AG09309 (cell line): ENCODE data around the gene PLOD1.
"Not testable (repeated sequence)": the region's sequence is repeated elsewhere in the genome, so short reads cannot be mapped to it uniquely, and the experiment has no call there.

Experiments
- DNase-seq: peaks from one replicate; pipeline ENCODE4 v3.0.0-alpha.2; 2010; ENCODE audit warnings: low read depth
- H3K4me3 ChIP-seq: 2 replicates; pipeline ENCODE4 v1.5.1; 2011; ENCODE audit warnings: mild to moderate bottlenecking, low read depth, low read length, moderate library complexity; ENCODE audit not compliant: control insufficient read depth
- TF ChIP-seq, protein P1 (sequence below): IDR thresholded peaks from 2 replicates; pipeline ENCODE4 v1.5.1; 2011; ENCODE audit warnings: mild to moderate bottlenecking, low read depth, low read length, inconsistent platforms; ENCODE audit not compliant: insufficient read depth, control insufficient read depth; ENCODE audit errors: missing control alignments

PLOD1 gene

DNA sequence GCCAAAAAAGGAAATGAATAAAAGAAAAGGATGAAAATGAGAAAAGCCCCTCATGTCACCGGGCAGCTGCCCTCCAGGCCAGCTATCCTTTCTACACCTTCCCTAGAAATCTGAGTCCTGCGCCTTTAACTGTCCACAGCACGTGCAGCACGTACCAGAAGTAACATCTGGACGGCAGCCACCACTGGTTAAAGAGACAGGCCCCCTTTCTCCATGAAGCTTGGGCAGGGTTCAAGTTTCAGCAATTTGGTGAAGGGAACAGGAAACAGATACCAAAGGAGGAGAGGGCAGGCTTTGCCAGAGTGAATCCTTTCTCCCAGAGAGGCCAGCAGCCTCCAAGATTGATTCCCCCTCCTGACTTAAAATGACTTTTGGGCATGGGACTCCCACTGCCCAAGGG, 4.7 kb upstream of the PLOD1 start:
- DNase-seq: no peak
- no peak overlapping the region for H3K4me3 ChIP-seq
- TF ChIP-seq, protein P1, sequence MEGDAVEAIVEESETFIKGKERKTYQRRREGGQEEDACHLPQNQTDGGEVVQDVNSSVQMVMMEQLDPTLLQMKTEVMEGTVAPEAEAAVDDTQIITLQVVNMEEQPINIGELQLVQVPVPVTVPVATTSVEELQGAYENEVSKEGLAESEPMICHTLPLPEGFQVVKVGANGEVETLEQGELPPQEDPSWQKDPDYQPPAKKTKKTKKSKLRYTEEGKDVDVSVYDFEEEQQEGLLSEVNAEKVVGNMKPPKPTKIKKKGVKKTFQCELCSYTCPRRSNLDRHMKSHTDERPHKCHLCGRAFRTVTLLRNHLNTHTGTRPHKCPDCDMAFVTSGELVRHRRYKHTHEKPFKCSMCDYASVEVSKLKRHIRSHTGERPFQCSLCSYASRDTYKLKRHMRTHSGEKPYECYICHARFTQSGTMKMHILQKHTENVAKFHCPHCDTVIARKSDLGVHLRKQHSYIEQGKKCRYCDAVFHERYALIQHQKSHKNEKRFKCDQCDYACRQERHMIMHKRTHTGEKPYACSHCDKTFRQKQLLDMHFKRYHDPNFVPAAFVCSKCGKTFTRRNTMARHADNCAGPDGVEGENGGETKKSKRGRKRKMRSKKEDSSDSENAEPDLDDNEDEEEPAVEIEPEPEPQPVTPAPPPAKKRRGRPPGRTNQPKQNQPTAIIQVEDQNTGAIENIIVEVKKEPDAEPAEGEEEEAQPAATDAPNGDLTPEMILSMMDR: no peak

DNA sequence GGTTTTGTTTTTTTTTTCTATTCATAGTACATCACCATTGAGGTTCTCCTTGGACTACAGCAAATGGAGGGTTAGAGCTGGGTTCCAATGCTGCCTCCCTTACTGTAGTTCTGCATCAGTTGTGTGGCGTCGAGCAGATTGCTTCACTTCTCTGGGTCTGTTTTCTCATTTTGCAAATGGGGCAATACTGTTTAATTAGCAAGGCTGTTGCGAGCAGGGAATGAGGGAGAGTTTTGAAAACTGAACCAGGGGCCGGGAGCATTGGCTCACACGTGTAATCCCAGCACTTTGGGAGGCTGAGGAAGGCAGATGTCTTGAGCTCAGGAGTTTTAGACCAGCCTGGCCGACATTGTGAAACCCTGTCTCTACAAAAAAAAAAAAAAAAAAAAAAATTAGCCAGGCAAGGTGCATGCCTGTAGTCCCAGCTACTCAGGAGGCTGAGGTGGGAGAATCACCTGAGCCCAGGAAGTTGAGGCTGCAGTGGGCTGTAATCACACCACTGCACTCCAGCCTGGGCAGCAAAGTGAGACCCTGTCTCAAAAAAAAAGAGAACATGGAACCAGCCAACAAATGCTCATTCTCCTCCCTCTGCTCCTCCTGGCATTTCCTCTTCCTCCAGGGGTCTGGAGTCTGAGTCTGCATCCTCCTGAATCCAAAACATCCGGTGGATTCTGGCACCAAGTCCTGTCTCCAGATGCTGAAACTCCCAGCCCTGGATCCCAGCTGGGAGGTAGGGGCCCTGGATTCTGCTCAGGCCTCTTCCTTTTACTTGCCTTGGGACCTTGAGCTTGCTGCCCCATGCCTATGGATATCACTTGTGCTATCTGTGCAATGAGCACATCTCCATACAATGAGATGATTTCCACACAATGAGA, 3.7 kb upstream of the PLOD1 start:
- DNase-seq: no peak
- H3K4me3 ChIP-seq: no peak overlapping the region
- TF ChIP-seq, protein P1: no peak

DNA sequence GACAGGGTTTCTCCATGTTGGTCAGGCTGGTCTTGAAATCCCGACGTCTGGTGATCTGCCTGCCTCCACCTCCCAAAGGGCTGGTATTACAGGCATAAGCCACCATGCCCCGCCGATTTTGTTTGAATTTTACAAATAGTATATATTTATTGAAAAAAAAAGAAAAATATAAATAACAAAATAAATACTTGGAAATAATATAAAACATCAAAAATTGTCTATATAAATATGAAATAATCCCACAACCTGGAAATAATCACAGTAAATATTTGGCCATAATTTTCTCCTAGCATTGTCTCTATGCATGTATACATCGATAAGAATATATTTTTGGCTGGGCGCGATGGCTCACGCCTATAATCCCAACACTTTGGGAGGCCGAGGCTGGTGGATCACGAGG, 2.7 kb upstream of the PLOD1 start:
- DNase-seq: no peak
- TF ChIP-seq, protein P1: no peak
- H3K4me3 ChIP-seq: no peak overlapping the region

DNA sequence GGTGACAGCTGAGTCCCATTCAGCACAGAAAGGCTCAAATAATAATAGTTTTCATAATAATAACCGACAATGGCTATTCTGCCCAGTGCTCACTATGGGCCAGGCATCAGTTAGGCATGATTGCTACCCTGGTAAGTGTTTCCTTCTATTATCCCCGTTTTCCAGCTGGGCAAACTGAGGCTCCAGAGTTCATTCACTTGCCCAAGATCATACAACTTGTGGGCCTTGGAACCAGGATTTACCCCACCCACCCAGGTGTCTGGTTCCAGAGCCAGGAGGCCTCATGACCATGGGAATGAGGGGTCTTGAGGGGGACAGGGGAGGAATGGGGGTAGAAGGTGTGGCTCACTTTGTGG, 518 bp downstream of the PLOD1 start:
- DNase-seq: no peak
- TF ChIP-seq, protein P1: no peak
- peak overlapping the region; percentile 52 for H3K4me3 ChIP-seq

DNA sequence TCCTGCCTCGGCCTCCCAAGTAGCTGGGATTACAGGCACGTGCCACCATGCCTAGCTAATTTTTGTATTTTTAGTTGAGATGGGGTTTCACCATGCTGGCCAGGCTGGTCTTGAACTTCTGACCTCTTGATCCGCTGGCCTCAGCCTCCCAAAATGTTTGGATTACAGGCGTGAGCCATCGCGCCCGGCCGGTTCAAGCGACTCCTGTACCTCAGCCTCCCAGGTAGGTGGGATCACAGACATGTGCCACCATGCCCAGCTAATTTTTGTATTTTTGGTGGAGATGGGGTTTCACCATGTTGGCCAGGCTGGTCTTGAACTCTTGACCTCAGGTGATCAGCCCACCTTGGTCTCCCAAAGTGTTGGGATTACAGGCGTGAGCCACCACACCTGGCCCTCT, 1.2 kb downstream of the PLOD1 start:
- DNase-seq, H3K4me3 ChIP-seq: not testable (repeated sequence)

DNA sequence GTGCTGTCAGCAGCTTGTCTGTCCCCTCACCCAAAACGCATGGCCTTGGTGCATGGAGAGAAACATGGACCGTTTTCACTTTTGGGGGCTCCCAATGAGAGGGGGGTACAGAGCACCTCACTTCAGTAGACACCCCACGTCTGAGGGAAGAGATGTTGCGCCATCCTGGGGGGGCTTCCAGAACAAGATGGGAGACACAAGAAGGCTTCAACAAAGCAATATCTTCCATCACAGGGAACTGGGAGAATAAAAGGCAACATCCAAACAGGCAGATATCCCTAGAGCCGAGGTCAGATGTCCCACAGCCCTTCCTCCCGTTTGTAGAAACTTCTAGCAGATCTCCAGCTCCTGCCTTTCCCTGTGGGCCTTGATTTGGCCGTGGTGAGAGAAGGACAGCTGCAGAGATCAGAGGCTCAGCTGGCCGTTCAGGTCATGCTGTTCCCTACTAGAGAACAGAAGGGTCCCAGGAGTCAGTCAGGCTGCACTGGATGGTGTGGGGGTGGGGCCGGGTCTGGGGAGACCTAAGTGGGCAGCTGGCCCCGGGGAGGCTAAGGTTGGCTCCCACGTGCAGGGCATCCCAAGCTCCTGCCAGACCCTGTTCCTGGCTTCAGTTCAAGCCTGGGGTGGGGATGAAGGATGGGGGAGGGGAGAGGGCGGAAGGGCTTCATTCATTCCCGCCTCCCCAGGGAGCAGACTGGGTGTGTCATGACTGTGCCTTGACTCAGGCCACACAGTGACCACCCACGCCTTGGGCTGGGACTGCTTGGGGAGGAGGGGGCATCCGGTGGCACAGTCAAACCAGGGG, 4.4 kb downstream of the PLOD1 start:
- no peak overlapping the region for H3K4me3 ChIP-seq
- DNase-seq: no peak
- TF ChIP-seq, protein P1: no peak

DNA sequence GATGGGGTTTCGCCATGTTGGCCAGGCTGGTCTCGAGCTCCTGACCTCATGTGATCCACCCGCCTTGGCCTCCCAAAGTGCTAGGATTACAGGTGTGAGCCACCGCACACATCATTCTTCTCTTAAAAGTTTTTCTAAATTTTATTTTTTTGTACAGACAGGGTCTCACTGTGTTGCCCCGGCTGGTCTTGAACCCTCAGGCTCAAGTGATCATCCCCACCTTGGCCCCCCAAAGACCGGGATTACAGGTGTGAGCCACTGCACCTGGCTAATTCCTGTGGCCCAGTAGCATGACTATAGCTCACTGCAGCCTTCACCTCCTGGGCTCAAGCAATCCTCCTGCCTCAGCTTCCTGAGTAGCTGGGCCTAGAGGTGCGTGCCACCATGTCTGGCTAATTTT, 5.3 kb downstream of the PLOD1 start:
- not testable (repeated sequence) for H3K4me3 ChIP-seq, DNase-seq
